DMS114 treated with DMSO at 0.1 percent for 48 hours (cell line): Measurements from ENCODE around the gene STUM.
A peak's percentile ranks its signal among the peaks of the same experiment; 100 is the strongest.

Experiments used
- DNase-seq: peaks from one replicate; lab custom pipeline; 2025; ENCODE audit not compliant: unreplicated experiment; lab: John Stamatoyannopoulos, UW

Gene STUM

GRCh38 chr1:226558036-226558650, 9.6 kb downstream of the STUM start:
- no peak for DNase-seq

GRCh38 chr1:226560243-226560642, 11.7 kb downstream of the STUM start:
- no peak for DNase-seq

- DNase-seq = no peak
Observed at GRCh38 chr1:226562989-226563388, 14.4 kb downstream of the STUM start.

GRCh38 chr1:226563666-226564065, 15.1 kb downstream of the STUM start:
- DNase-seq = no peak

- DNase-seq = no peak
Observed at GRCh38 chr1:226565476-226565875, 16.9 kb downstream of the STUM start.

GRCh38 chr1:226566234-226566633, 17.7 kb downstream of the STUM start:
- DNase-seq = no peak

GRCh38 chr1:226566760-226567159, 18.2 kb downstream of the STUM start:
- DNase-seq = no peak

- DNase-seq = no peak
Observed at GRCh38 chr1:226568077-226568831, 19.7 kb downstream of the STUM start.

- DNase-seq = no peak
Observed at GRCh38 chr1:226568975-226569741, 20.6 kb downstream of the STUM start.

- DNase-seq = peak; percentile 32
Observed at GRCh38 chr1:226569879-226570547, 21.4 kb downstream of the STUM start.

GRCh38 chr1:226571893-226572292, 23.3 kb downstream of the STUM start:
- DNase-seq = no peak

GRCh38 chr1:226572325-226572726, 23.8 kb downstream of the STUM start:
- DNase-seq = no peak

GRCh38 chr1:226574044-226574443, 25.5 kb downstream of the STUM start:
- no peak for DNase-seq

- no peak for DNase-seq
Observed at GRCh38 chr1:226574591-226575435, 26.2 kb downstream of the STUM start.

GRCh38 chr1:226575436-226575720, 26.8 kb downstream of the STUM start:
- no peak for DNase-seq

- DNase-seq = no peak
Observed at GRCh38 chr1:226575739-226576378, 27.3 kb downstream of the STUM start.

GRCh38 chr1:226576601-226577000, 28.0 kb downstream of the STUM start:
- DNase-seq = no peak

- DNase-seq = no peak
Observed at GRCh38 chr1:226577401-226578180, 29.0 kb downstream of the STUM start.

GRCh38 chr1:226578946-226579578, 30.5 kb downstream of the STUM start:
- DNase-seq = no peak
